ENCODE measurements around the gene ALDH1A1. TPM values are rescaled to one million over a fixed set of nuclear protein-coding genes. Genes with fewer than 3 reads are reported as not detected.

The ALDH1A1 gene
- total RNA-seq, 1 donor from 2014 or later: not detected

DNA sequence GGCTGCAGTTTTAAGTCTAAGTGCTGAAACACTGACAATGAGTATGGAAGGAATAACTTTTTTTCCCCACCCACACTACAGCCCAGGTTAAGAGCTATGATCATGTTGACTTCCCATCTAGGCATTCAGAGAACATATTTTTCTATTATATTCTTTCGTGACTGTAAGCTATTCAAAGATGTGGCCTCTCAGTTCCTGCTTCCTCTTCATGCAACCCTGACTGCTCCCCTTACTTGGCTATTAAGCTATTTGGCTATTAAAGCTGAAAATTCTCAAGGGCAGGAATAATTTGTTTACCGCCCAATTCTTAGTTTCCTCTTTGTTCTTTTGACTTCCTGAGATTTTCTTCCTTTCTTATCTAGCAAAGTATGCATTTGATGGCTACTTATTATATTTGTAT lies 18.6 kb upstream of the ALDH1A1 start:
- Mint-ChIP-seq H3K4me3 (no peak overlapping the region), H3K27ac (no peak overlapping the region), H3K4me1 (ENCODE audit: low read depth) (no peaks in the 10 kb centered on the region), H3K27me3 (ENCODE audit: insufficient read depth) (peaks cover 1% of the 10 kb centered on the region), H3K9me3 (no peaks in the 10 kb centered on the region), H3K36me3 (ENCODE audit: low read depth) (no peaks in the 10 kb centered on the region)
- intact Hi-C loops (cut with micrococcal nuclease): no loop called here
- DNase-seq (ENCODE audit: low spot score): no peak

DNA sequence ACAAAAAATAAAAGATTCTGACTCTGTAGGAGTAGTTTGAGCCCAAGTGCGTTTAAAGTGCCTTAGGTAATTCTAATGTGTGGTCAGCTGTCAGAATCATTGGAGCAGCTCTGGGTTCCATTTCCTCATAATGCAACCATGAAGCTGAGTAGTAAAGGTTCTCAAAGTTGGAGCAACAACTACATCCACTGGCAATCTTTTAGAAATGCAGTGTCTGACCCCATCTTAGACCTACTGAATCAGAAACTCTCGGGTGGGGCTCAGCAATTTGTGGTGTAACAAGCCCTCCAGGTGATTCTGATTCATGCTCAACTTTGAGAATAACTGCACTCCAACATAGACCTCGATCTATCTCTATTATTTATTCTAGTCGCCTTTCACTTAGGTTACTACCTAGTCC lies 7.6 kb upstream of the ALDH1A1 start:
- intact Hi-C loops (cut with micrococcal nuclease): no loop called here
- Mint-ChIP-seq H3K27ac (no peak overlapping the region), H3K9me3 (no peaks in the 10 kb centered on the region), H3K4me3 (no peak overlapping the region), H3K4me1 (ENCODE audit: low read depth) (no peaks in the 10 kb centered on the region), H3K27me3 (ENCODE audit: insufficient read depth) (peaks cover 5% of the 10 kb centered on the region), H3K36me3 (ENCODE audit: low read depth) (no peaks in the 10 kb centered on the region)
- no peak for DNase-seq (ENCODE audit: low spot score)

DNA sequence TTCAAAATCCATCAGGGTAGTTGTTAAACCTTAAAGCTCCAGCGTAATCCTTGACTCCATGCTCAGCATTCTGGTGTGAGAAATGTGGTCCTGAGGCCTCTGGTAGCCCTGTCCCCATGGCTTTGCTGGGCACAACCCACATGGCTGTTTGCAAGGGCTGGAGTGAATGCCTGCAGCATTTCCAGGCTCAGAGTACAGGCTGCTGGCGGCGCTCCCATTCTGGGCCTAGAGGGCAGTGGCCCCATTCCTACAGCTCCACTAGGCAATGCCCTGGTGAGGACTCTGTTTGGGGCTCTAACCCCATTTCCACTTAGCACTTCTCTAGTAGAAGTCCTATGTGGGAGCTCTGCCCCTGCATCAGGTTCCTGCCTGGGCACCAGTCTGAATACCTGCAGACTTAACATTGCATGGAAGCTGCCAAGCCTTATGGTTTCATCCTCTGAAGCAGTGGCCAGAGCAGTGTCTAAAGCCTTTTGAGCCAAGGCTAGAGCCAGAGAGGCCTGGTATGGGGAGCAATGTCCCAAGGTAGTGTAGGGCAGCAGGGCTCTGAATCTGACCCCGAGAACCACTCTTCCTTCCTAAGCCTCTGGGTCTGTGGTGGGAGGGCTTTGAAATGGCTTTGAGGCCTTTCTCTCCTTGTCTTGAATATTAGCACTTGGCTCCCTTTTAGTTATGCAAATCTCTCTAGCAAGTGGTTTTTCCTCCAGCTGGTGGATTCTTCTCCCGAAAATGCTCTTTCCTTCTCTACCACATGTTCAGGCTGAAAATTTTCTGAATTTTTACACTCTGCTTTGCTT lies 5.8 kb upstream of the ALDH1A1 start:
- H3K9me3 Mint-ChIP-seq: no peaks in the 10 kb centered on the region
- H3K4me3 Mint-ChIP-seq: no peak overlapping the region
- intact Hi-C loops (cut with micrococcal nuclease): no loop called here
- no peaks in the 10 kb centered on the region for H3K36me3 Mint-ChIP-seq (ENCODE audit: low read depth)
- peaks cover 5% of the 10 kb centered on the region for H3K27me3 Mint-ChIP-seq (ENCODE audit: insufficient read depth)
- no peak overlapping the region for H3K27ac Mint-ChIP-seq
- no peaks in the 10 kb centered on the region for H3K4me1 Mint-ChIP-seq (ENCODE audit: low read depth)
- no peak for DNase-seq (ENCODE audit: low spot score)

DNA sequence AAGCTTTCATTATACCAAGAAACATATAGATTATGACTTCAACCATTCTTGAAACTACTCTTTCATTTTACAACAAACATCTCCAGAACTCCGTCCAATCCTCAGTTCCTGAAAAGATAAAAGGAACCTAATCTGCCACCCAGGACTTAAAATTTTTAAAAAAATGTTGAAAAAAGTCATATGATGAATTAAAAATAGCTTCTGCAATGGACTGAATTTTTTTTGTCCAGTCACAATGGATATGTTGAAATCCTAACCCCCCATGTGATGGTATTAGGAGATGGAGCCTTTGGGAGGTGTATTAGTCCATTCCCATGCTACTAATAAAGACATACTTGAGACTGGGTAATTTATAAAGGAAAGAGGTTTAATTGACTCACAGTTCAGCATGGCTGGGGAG lies 2.7 kb upstream of the ALDH1A1 start:
- H3K27ac Mint-ChIP-seq: no peak overlapping the region
- no peaks in the 10 kb centered on the region for H3K36me3 Mint-ChIP-seq (ENCODE audit: low read depth)
- H3K9me3 Mint-ChIP-seq: no peaks in the 10 kb centered on the region
- no peak overlapping the region for H3K4me3 Mint-ChIP-seq
- DNase-seq (ENCODE audit: low spot score): no peak
- H3K4me1 Mint-ChIP-seq (ENCODE audit: low read depth): no peaks in the 10 kb centered on the region
- intact Hi-C loops (cut with micrococcal nuclease): no loop called here
- H3K27me3 Mint-ChIP-seq (ENCODE audit: insufficient read depth): peaks cover 16% of the 10 kb centered on the region

DNA sequence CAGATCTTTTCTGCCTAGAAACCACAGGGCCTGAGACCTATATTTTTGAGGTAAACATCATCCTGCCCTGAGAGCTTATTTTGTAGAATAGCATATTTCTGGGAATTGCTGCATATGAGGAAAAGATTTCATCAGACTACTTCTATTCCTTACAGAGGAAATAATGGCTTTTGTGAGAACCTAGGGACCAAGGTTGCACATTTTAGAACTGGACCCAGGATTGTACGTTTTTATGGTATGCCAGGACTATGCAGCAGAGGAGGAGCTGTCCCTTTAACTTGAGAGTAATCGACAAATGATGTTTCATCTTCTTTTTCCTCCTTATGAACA lies 2.2 kb upstream of the ALDH1A1 start:
- Mint-ChIP-seq H3K36me3 (ENCODE audit: low read depth) (no peaks in the 10 kb centered on the region), H3K27ac (no peak overlapping the region), H3K4me1 (ENCODE audit: low read depth) (no peaks in the 10 kb centered on the region), H3K9me3 (no peaks in the 10 kb centered on the region), H3K4me3 (no peak overlapping the region), H3K27me3 (ENCODE audit: insufficient read depth) (peaks cover 15% of the 10 kb centered on the region)
- intact Hi-C loops (cut with micrococcal nuclease): no loop called here
- no peak for DNase-seq (ENCODE audit: low spot score)

DNA sequence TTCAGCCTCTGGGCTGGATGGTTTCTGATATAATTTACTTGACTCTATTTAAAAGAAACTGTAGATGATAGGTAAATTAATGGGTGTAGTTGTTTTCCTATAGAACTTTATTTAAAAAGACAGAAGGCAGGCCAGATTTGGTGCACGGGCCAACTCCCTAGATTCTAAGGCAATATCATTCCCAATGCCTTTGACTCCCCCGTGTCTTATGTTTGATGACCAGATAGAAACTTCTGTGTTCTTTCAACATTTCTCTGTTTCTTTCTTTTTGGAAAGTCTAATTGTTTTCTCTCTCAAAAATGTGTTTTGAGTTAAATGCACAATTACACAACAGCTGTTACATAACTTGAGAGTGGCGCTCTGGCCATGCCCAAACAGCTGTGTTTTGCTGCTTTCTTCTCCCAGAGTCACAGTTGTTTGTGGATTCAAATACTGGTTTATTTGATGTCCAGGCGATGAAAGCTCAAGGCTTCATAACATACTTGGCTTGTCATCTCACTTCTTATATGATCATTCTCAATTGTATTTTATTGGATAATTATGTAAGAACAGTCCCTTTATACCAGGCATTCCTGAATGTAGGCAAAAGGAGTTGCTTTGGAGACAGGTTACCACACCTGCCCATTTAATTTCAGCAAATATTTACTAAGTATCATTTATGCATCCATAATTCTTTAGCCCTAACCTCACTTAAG lies 1.7 kb upstream of the ALDH1A1 start:
- Mint-ChIP-seq H3K4me1 (ENCODE audit: low read depth) (no peaks in the 10 kb centered on the region), H3K36me3 (ENCODE audit: low read depth) (no peaks in the 10 kb centered on the region), H3K27ac (no peak overlapping the region), H3K9me3 (no peaks in the 10 kb centered on the region), H3K4me3 (no peak overlapping the region), H3K27me3 (ENCODE audit: insufficient read depth) (peaks cover 15% of the 10 kb centered on the region)
- intact Hi-C loops (cut with micrococcal nuclease): no loop called here
- DNase-seq (ENCODE audit: low spot score): no peak

DNA sequence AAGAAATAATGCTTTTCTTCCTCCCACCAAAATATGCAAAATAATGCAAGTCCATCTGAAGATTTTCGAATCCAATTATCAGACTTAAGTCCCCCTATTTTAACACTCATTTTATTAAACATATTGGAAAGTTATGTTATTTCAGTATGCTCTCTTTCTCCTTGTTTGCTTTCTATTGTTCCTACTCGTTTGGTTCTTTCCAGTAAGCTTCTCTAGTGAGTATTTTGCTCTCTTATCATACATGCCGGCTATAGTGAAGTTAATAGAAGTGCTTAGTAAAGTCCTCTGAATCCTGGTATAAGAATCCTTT lies 517 bp downstream of the ALDH1A1 start:
- H3K9me3 Mint-ChIP-seq: no peaks in the 10 kb centered on the region
- peaks cover 15% of the 10 kb centered on the region for H3K27me3 Mint-ChIP-seq (ENCODE audit: insufficient read depth)
- intact Hi-C loops (cut with micrococcal nuclease): no loop called here
- no peaks in the 10 kb centered on the region for H3K36me3 Mint-ChIP-seq (ENCODE audit: low read depth)
- no peak overlapping the region for H3K27ac Mint-ChIP-seq
- no peak overlapping the region for H3K4me3 Mint-ChIP-seq
- no peaks in the 10 kb centered on the region for H3K4me1 Mint-ChIP-seq (ENCODE audit: low read depth)
- DNase-seq (ENCODE audit: low spot score): no peak

DNA sequence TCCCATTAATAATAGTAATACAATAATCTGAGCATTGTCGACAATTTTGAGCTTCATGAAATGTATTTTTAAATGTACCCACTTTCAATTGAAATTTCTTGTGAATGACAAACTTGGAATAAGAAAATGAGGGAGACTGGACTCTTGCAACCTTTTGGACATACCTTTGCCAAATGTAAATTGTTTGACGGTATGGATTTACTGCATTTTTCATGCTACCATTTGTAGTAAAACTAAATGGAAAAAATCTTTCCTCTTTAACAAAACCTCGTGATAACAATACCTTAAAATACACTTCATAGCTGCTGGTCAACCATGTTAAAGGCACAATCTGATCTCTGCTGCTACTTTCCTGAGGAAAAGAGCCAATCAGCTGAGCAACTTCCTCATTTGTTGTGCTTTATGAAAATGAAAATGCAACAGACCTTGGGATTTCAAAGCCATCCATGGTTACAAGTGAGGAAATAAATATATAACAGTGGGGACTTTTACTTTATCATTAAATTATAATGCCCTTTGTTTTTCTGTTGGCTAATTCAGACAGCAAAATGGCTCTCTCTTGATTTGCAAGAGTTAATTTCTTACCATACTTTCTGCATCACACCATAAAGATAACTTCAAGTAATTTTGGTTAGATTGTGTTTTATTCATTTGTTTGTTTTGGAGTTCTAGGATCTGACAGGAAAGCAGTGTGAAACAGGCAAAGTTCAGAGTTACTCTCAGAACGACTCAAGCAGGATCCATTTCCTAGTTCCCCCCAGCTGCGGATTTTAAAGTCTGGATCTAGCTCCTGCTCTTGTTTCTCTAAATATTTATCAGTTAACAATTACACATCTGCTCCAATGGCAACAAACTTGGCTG lies 1.1 kb downstream of the ALDH1A1 start:
- Mint-ChIP-seq H3K4me1 (ENCODE audit: low read depth) (no peaks in the 10 kb centered on the region), H3K27ac (no peak overlapping the region), H3K27me3 (ENCODE audit: insufficient read depth) (peaks cover 15% of the 10 kb centered on the region), H3K9me3 (no peaks in the 10 kb centered on the region), H3K4me3 (no peak overlapping the region), H3K36me3 (ENCODE audit: low read depth) (no peaks in the 10 kb centered on the region)
- no peak for DNase-seq (ENCODE audit: low spot score)
- intact Hi-C loops (cut with micrococcal nuclease): no loop called here

DNA sequence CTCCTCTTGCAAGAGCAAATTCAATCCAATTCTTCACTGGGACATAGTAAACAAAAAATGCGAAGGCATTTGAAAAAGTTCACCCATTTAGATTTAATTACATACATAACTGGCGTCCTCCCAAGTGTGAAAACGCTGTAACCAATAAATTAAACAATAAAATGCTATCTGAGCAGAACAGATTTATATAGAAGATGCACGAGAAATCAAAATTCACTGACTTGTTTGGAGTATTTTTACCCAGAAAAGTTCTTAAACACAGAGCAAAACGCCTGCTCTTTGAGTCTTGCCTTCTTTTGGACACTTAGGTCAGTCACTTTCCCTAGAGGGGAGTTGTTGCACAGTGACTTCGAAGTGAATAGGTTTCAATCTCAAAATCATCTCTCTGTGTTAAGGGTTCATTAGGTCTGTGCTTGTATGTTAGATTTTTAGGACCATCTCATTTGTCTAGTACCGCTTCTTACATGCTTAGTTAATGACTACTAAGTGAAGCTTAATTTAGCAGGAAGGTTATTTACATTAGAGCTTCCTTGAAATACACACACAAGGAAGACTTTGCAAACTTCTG lies 1.9 kb downstream of the ALDH1A1 start:
- peaks cover 13% of the 10 kb centered on the region for H3K27me3 Mint-ChIP-seq (ENCODE audit: insufficient read depth)
- DNase-seq (ENCODE audit: low spot score): no peak
- intact Hi-C loops (cut with micrococcal nuclease): no loop called here
- no peaks in the 10 kb centered on the region for H3K9me3 Mint-ChIP-seq
- H3K27ac Mint-ChIP-seq: no peak overlapping the region
- H3K36me3 Mint-ChIP-seq (ENCODE audit: low read depth): no peaks in the 10 kb centered on the region
- no peaks in the 10 kb centered on the region for H3K4me1 Mint-ChIP-seq (ENCODE audit: low read depth)
- H3K4me3 Mint-ChIP-seq: no peak overlapping the region

DNA sequence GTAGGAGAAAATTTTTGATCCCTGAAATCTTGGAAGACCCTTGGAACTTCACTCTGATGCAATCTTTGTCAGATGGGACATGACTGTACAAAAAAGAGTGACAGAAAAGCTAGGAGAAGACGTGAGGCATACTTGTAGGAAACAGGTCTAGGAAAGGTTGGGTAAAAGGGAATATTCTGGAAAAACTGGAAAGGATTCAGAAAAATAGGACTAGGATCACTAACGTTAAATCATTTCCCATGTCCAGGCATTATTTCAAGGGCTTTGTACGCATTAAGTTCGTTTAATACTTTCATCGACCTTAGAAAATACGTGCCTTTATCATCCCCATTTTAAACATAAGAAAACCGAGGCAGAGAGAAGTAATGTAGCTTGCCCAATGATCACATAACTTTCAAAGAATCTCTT lies 2.9 kb downstream of the ALDH1A1 start:
- H3K9me3 Mint-ChIP-seq: no peaks in the 10 kb centered on the region
- no peak overlapping the region for H3K27ac Mint-ChIP-seq
- H3K27me3 Mint-ChIP-seq (ENCODE audit: insufficient read depth): peaks cover 11% of the 10 kb centered on the region
- DNase-seq (ENCODE audit: low spot score): no peak
- H3K4me3 Mint-ChIP-seq: no peak overlapping the region
- no peaks in the 10 kb centered on the region for H3K36me3 Mint-ChIP-seq (ENCODE audit: low read depth)
- H3K4me1 Mint-ChIP-seq (ENCODE audit: low read depth): no peaks in the 10 kb centered on the region
- intact Hi-C loops (cut with micrococcal nuclease): no loop called here

DNA sequence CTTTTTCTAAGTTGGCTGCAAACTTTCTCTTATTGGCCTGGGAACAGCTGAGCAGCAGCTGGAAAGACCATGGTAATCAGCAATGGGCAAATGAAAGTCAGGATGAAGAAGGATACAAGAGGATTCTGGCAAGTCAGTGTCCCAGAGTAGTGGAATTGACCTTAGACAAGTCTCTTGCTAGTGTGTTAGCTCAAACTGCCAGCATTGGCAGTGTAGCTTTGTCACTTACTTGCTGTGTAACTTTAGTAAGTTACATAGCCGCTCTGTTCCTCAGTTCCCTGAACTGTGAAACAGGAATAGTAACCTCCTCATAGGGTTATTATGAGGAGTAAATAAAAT lies 3.6 kb downstream of the ALDH1A1 start:
- Mint-ChIP-seq H3K27me3 (ENCODE audit: insufficient read depth) (peaks cover 11% of the 10 kb centered on the region), H3K9me3 (no peaks in the 10 kb centered on the region), H3K4me1 (ENCODE audit: low read depth) (no peaks in the 10 kb centered on the region), H3K36me3 (ENCODE audit: low read depth) (no peaks in the 10 kb centered on the region), H3K27ac (no peak overlapping the region), H3K4me3 (no peak overlapping the region)
- no peak for DNase-seq (ENCODE audit: low spot score)
- intact Hi-C loops (cut with micrococcal nuclease): no loop called here

DNA sequence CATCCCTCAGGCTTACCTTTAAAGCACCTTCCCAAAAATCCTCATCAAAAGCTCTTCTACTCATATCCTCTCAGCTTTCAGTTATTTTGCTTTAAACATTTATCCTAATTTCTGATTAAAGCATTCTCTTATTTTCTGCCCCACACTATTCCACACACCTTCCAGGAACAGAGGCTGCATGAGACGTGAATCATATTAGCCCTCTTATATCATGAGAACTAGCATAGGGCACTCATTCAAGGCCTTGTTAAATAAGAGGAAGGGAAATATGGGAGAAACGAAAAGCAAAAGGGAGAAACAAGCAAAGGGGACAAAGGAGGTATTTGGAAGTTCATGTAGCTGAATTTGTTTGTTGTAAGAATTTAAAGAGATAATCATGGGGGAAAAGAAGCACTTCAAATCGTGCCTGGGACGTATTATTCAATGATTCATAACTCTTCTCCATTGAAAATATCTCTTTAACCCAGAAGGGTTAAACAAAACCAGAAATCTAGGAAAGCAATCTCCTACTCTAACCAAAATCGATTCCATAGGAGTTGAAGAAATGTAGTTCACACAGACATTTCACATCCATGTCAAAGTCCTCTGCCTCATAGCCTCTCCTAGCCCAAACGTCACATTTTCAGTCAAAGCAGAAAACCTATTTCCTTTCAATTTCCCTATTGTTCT lies 4.1 kb downstream of the ALDH1A1 start:
- intact Hi-C loops (cut with micrococcal nuclease): no loop called here
- no peaks in the 10 kb centered on the region for H3K4me1 Mint-ChIP-seq (ENCODE audit: low read depth)
- H3K4me3 Mint-ChIP-seq: no peak overlapping the region
- H3K36me3 Mint-ChIP-seq (ENCODE audit: low read depth): no peaks in the 10 kb centered on the region
- H3K27me3 Mint-ChIP-seq (ENCODE audit: insufficient read depth): peaks cover 11% of the 10 kb centered on the region
- no peak for DNase-seq (ENCODE audit: low spot score)
- no peaks in the 10 kb centered on the region for H3K9me3 Mint-ChIP-seq
- no peak overlapping the region for H3K27ac Mint-ChIP-seq

Measured in activated T-helper 1 cell treated with anti-CD3 and anti-CD28 coated beads, Interleukin-12 subunit alpha, Interleukin-12 subunit beta, Interleukin-2, Interleukin-4 antibody, amounts not matched to agents 30 ng/mL and 10 ng/mL and 1 ng/mL, durations not matched to agents 14 hours and 24 hours and 36 hours (primary cell).